HT1080 (cell line): ENCODE results near the gene ADD2. TPM values are rescaled to one million over a fixed set of nuclear protein-coding genes. Genes with fewer than 3 reads are reported as not detected.

Source experiments
- DNase-seq: peaks from one replicate; pipeline ENCODE4 v3.0.0-alpha.2; 2015; ENCODE audit warnings: low read depth
- total RNA-seq: library from RNA; depleted of rRNA; stranded (reverse); fragments of >200 nt; shearing (Covaris generic); gene quantifications from 2 replicates; pipeline ENCODE4 v1.2.3, GENCODE V29; 2014

Gene ADD2
- total RNA-seq, 1 experiment from 2014 or later: 79.9 TPM

DNA sequence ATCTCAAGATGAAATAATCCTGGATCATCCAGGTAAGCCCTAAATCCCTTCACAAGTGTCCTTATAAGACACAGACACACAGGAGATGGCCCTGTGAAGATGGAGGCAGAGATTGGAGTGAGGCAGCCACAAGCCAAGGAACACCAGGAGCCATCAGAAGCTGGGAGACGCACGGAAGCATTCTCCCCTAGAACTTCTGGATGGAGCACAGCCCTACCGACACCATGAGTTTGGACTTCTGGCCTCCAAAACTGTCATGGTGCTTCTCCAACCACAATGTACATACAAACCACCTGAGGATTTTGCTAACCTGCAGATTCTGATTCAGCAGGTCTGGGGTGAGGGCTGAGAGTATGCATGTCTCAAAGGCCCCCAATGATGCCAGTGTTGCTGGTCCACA is 42.5 kb downstream of the ADD2 start:
- no peak for DNase-seq

- DNase-seq: no peak
Observed at GRCh38 chr2:70724366-70724765, 43.6 kb downstream of the ADD2 start.

GRCh38 chr2:70723286-70723885 is 44.6 kb downstream of the ADD2 start:
- no peak for DNase-seq

DNA sequence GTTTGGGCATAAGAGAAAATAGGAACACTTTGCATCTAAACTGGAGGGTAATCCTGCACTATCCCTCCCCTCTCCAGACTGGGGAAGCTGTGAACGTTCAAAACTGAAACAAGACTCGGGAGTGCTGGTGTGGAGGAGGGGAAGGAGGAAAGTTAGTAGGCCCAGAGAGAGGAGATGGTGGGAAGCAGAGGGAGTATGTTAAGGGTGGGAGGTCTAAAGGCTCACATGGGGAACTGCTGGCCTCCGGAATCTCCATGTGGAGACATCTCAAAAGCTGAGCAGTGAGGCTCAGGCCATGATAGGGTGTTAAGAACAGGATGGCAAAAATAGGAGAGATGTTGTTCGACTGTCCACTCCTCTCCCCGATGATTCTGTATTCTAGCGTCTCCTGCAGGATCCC is 47.9 kb downstream of the ADD2 start:
- no peak for DNase-seq

- DNase-seq: no peak
Observed at GRCh38 chr2:70719231-70719630, 48.8 kb downstream of the ADD2 start.

DNA sequence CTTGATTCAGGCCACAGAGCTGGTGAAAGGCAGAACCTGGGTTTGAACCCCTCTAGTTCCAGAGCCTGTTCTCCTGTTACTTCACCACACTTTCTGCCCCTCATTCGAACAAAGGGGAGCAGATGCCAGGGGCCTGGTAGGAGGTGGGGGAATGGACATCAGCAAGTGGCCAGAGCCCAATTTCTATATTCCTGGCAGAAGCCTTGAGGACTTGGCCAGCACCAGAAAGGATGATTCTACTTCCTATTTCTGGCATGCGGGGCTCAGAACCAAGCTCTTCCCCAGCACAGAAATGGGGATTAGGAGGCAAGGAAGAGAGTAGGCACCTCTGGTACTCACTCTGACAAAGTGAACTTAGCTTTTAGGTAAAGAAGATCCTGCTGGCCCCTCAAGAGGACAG is 49.3 kb downstream of the ADD2 start:
- DNase-seq: no peak

DNA sequence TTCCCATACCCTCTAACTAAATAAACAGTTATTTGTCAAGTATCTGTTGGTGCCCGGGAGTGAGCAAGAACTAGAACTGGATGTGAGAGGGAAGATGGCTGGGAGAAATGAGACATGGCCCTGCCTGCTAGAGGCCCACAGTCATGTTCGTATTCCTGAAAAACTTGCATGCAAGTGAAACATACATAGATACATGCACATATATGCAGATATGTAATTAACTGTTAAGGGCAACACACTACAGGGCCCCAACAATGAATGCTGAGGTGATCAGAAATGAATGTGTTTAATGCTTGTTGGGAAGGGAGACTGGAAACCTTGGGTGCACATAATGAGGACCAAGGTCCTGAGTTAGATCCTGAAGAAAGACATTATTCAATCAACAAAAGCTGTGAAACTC is 49.8 kb downstream of the ADD2 start:
- no peak for DNase-seq

DNA sequence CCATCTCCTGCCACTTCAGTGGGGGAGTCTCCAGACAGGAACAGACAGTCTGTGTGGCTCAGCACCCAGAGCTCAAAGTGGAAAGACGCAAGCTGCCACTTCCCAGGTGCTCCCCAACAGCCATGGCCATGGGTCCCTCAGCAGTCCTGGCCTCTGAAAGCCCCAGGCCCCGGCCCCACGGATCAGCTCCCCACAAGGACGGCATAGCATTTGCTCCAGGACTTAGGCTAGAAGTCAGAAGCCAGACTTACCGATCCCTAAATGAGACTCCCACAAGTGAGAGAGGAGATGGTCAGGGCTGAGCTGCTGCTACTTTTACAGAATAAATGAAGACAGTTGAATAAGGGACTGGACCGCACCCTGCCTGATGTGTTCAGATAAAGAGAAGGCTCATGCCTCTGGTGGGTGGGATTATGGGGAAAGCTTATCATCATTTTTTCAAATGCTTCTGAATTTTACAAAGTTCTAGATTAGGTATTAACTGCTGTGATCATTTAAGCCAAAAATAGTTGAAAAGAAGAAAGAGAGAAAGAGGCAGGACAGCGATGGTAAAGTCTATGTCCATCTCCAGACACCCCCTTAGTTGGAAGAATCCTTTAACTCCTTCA is 50.5 kb downstream of the ADD2 start:
- DNase-seq: no peak

DNA sequence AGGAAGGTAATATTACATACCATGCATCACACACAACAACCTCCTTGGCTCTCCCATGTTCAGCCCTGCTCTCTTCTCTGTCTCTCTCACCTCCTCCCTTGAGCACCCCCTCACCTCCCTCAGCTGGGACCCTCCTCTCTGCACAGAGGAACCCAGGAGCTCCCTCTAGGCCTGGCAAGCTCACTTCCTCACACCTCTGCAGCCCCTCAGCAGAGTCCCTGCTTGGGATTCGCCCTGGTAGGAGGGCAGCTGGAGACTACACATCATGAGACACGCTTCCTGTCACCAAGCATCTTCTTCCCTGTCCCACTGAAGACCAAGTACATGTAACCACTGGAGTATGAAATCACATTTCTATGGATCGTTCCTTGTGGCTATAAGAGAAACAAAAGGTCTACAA is 51.0 kb downstream of the ADD2 start:
- DNase-seq: no peak

DNA sequence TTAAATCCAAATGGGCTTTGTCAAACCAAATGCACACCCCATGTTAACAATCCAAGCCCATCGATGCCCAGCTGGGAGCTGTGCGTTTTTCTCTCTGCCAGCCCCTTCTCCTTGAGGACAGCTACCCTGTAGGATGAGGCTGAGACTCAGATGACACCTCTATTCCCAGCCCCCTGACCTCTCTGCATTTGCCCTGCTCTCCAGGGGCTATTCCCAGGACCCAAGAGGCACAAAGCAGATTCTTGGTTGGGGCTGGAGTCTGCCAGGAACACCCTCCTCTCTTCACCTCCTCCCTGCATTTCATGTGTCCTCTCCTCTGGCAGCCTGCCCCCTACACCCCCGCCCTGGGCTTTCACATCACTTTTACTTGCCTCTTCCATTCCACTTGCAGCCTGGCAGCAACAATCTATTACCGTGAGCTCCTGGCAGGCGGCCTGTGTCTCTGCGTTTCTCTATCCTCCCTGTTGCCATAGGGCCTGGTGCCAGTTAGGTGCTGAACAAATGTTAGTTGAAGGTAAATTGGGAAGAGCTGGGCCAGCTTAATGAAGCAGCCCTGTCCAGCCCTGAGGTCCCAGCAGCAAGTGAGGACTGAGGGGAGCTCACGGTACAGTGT is 51.8 kb downstream of the ADD2 start:
- DNase-seq: no peak

DNA sequence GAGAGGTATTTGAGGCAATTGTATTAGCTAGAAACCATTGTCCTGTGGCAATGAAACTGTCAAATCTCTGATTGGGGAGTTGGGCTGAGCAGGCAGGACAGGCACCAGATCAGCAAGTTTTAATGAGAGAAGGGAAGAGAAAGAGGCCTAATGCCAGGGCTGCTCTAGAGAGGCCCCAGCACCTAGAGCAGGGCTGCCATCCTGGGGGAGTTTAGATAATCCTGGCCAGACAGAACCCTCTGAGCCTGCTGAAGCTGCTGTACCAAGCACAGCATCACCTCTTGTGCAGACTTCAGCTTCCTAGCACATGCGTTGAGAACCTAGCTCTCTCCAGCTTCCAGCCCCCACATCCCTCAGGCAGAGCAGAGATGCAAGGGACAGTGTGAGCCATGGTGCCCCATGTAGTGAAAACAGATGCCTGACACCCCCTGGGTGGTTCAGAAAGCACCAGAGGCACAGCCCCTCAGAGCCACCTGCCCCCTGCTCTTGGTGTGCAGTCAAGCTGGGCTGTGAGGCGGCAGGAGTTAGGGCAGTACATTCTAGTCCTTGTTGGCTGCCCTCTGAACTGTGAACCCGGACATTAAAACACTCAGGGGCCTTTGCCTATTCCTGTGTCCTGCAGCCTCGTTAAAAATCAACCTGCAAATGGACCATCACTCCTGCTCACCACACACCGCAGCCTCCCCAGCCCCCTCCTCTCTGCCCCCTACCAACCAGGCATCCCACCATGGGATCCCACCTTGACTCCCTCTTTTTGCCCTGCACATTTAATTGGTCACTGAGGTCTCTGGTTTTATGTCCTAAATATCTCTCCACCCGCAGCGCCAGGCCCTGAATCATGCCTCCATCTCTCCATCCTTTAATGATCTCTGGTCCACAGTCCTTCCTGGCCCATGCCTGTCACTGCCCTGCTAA is 52.7 kb downstream of the ADD2 start:
- no peak for DNase-seq

DNA sequence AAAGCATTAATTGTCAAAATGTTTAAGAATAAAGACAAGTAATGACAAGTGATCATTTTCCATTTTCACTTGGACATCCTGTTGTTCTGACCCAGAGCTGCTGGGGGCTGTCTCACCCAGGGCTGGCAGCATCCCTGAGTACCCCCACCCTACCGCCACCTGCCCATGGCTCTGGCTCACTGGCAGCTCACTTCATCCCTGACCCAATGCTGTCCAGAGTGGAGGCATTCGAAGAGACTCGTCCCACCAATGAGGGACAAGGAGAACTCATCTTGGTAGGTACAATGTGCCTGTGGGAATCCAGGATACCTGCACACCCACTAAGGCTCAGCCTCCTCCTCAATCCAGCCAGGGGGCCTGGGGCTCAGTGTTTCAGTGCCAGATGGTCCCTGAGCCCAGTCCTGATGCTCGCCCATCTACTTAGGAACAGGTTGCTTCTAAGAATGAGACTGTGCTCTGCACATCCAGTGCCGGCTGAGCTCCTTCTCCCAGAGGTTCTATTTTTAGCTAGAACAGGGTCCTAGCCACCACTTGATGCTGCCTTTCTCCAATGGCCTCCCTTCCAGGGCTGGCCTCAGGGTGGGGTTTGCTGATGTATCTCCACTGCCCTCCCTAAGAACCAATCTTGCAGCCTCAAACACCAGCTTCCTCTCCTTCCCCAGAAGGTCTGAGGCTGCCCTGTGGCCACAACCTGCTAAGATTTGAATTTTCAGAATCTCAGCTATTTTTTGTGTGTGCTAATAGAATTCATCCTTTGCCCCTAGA is 53.7 kb downstream of the ADD2 start:
- DNase-seq: no peak

- DNase-seq: no peak
Observed at GRCh38 chr2:70712916-70713315, 55.1 kb downstream of the ADD2 start.

DNA sequence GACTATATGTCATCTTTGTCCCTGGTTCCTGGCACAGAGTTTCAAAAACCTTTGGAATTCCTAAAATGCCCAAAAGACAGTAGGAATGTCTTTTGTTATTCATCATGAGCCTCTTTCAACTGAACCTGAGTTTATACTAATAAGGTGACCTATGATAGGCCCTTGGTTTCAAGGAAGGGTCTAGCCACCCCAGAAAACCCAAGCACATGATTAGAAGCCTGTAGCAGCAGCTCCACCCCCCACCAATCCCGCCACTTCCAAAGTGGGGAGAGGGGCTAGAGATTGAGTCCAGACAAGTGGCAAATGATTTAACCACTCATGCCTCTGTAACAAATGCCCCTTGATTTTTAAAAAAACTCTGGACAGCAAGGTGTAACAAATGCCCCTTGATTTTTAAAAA is 56.8 kb downstream of the ADD2 start:
- DNase-seq: no peak

DNA sequence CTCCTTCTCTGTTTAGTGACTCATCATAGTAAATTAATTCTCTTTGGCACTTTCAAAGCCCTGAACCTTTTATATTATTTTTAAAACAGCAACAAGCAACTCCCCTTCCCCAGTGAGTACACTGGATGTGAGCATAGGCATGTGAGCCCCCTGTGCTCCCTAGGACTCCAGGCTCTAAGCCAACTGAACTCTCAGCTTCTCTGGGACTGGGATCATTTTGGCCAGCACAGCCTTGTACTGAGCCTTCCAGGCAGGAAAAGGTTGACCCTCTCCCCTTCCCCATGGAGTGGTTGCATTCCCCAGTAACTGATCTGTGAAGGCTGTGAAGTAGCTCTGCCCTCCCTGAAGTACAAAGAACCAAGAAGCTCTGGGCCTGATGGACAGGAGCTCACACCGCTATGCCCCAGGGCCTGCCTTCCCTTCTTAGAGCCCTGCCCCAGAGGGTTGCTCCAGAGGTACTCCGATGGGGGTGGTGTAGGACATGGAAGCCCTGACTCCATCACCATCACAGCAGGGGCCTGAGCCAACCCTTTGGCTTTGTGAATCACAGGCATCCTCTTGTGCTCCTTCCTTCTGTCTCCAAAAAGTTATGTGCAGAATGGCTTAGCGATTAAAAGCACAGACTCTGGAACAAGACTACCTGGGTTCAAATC is 57.8 kb downstream of the ADD2 start:
- DNase-seq: no peak

- peak; percentile 57 for DNase-seq
Observed at GRCh38 chr2:70709275-70710037, 58.5 kb downstream of the ADD2 start.

DNA sequence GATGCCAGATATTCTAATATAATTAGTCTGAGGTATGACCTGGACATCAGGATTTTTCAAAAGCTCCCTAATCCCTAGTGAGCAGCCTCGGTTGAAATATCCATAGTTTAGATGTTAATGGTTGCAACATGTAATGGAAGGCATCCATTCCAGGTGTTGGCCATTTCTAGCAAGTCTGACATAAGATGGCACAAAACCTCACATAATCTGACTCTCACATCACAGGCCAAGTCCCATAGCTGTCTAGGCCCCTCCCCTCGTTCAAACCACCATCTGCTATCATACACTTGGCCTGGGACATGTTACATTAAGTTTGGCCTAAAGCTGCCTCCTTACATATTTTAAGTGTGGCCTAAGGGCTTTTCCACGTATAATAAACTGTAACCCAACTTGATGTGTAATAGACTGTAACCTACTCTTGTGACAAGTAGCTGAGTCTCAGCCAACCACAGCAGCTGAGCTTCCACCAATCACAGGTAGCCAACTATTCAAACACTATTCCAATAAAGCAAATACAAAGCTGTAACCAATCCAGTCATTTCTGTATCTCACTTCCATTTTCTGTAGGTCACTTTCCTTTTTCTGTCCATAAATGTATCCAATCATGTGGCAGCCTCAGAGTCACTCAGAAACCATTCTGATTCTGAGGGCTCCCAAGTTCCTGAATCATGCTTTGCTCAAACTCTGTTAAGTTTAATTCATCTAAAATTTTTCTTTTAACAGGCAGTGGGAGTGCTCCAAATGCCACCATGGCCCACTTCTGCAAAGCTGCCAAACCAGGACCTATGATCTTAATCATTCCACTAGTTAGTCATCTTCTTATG is 59.4 kb downstream of the ADD2 start:
- peak; percentile 59 for DNase-seq

DNA sequence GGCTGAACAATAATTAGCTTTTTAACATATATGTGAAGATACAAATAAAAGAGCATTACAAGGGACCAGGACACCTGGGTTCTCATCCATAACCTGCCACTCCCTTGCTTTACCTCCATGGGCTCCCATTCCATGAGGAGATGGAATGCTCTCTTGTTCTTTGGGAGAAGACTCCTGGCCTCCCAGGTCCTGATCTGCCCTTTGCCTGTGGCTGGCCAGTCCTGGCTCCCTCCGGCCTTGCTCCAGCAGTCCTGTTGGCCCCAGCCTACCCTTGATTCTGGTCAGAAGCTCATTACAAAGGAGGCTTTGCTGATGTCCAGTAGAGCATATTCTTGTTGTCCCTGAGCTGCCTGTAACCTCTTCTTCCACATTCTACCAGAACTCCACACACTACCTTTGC is 60.3 kb downstream of the ADD2 start:
- DNase-seq: no peak
